ENCODE data around the gene LY6G6F.

Gene LY6G6F, protein sequence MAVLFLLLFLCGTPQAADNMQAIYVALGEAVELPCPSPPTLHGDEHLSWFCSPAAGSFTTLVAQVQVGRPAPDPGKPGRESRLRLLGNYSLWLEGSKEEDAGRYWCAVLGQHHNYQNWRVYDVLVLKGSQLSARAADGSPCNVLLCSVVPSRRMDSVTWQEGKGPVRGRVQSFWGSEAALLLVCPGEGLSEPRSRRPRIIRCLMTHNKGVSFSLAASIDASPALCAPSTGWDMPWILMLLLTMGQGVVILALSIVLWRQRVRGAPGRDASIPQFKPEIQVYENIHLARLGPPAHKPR

DNA sequence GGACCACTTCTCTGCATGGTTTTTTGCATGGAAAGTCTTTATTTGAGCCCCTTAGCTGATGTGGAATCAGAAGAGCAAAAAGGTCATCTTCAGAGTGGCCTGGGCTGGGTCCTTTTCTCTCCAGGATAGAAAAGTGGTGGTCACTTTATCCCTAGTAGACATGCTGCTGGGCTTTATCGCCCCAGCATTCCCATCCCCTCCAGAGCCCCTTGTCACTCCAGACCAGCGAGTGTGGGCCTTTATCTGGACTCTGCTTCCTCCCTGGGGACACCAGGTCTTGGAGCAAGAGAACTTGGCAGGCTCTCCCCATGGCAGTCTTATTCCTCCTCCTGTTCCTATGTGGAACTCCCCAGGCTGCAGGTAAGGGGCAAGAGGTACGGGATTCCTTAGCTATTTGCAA, at the start of gene LY6G6F:
Gene LY6G6F (plus strand): TSS at position 268 of the 400 bp plus-strand sequence. CDS start 41 bp downstream, at position 309.
- no peak for TF ChIP-seq RAD21 (IDR thresholded peaks at IDR 0.05; ENCODE audit: low read depth)
- no peak for TF ChIP-seq FOXM1 (IDR thresholded peaks at IDR 0.05; ENCODE audit: borderline replicate concordance, low read depth)

DNA sequence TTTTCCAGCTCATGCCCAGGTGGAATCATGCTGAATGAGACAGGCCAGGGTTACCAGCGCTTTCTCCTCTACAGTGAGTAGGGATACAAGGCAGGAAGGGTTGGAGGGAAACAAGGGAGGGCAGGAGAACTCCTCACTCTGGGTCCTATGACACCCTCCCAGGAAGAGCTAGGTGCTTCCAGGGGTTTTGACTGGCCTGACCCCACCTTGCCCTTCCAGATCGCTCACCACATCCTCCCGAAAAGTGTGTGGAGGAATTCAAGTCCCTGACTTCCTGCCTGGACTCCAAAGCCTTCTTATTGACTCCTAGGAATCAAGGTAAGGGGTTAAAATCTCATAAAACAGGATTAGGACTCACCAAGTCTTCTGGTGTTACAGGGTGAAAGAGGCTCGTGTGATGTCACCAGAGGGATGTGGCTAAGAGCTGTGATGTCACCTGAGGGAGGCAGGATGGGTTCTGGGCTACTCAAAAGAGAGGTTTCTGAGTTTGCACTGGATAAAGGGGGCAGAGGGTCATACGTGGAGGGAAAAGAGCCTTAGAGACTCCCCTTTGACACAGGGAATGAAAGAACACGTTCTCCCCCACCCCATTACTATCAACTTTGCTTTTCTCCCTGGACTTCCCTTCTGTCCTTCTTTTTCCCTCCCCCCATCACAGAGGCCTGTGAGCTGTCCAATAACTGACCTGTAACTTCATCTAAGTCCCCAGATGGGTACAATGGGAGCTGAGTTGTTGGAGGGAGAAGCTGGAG, 49.1 kb upstream of the LY6G6F start:
- TF ChIP-seq TAF1 (IDR thresholded peaks at IDR 0.05; ENCODE audit: low read depth) (no peak), TEAD4 (IDR thresholded peaks at IDR 0.05) (no peak), CEBPB (IDR thresholded peaks at IDR 0.05) (no peak), RAD21 (IDR thresholded peaks at IDR 0.05; ENCODE audit: low read depth) (no peak), FOXM1 (IDR thresholded peaks at IDR 0.05; ENCODE audit: borderline replicate concordance, low read depth) (no peak), YY1 (IDR thresholded peaks at IDR 0.05; ENCODE audit: low read depth) (no peak), NFIC (IDR thresholded peaks at IDR 0.05) (no peak), TCF12 (IDR thresholded peaks at IDR 0.05; ENCODE audit: low read depth) (no peak), CREB1 (IDR thresholded peaks at IDR 0.05; ENCODE audit: low read depth) (no peak), EGR1 (IDR thresholded peaks at IDR 0.05) (no peak), ZBTB7A (IDR thresholded peaks at IDR 0.05; ENCODE audit: low read depth) (no peak)
- TF ChIP-seq, protein P1, sequence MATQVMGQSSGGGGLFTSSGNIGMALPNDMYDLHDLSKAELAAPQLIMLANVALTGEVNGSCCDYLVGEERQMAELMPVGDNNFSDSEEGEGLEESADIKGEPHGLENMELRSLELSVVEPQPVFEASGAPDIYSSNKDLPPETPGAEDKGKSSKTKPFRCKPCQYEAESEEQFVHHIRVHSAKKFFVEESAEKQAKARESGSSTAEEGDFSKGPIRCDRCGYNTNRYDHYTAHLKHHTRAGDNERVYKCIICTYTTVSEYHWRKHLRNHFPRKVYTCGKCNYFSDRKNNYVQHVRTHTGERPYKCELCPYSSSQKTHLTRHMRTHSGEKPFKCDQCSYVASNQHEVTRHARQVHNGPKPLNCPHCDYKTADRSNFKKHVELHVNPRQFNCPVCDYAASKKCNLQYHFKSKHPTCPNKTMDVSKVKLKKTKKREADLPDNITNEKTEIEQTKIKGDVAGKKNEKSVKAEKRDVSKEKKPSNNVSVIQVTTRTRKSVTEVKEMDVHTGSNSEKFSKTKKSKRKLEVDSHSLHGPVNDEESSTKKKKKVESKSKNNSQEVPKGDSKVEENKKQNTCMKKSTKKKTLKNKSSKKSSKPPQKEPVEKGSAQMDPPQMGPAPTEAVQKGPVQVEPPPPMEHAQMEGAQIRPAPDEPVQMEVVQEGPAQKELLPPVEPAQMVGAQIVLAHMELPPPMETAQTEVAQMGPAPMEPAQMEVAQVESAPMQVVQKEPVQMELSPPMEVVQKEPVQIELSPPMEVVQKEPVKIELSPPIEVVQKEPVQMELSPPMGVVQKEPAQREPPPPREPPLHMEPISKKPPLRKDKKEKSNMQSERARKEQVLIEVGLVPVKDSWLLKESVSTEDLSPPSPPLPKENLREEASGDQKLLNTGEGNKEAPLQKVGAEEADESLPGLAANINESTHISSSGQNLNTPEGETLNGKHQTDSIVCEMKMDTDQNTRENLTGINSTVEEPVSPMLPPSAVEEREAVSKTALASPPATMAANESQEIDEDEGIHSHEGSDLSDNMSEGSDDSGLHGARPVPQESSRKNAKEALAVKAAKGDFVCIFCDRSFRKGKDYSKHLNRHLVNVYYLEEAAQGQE (IDR thresholded peaks at IDR 0.05; ENCODE audit: low read depth), result no peak
- TF ChIP-seq, protein P2, sequence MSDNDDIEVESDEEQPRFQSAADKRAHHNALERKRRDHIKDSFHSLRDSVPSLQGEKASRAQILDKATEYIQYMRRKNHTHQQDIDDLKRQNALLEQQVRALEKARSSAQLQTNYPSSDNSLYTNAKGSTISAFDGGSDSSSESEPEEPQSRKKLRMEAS (IDR thresholded peaks at IDR 0.05), result no peak

DNA sequence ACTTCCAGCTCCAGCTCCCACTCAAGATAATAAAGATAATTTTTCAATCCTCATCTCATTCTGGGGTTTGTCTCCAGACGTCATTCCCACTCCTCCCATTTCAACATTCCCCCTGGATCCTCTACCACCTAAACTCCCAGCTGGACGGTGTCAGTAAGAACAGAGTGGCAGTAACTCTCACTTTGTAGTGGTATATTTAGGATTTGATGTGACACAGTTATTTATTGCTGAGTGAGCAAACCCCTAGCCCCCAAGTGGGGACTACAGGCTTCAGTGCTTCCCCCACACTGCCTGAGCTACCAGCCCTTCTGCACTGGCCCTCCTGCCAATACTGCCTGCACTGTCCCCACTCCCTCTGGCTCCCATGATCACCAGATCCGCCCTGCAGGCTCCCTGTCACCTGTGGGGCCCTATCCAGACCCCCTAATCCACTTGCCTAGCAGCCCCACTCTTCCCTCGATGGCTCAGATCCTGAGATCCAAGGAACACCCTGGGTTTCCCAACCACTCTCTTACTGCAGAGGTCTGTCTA, 48.4 kb upstream of the LY6G6F start:
- TF ChIP-seq ZBTB7A (IDR thresholded peaks at IDR 0.05; ENCODE audit: low read depth) (no peak), TAF1 (IDR thresholded peaks at IDR 0.05; ENCODE audit: low read depth) (no peak), RAD21 (IDR thresholded peaks at IDR 0.05; ENCODE audit: low read depth) (no peak), TCF12 (IDR thresholded peaks at IDR 0.05; ENCODE audit: low read depth) (no peak), NFIC (IDR thresholded peaks at IDR 0.05) (no peak), YY1 (IDR thresholded peaks at IDR 0.05; ENCODE audit: low read depth) (no peak), TEAD4 (IDR thresholded peaks at IDR 0.05) (no peak), EP300 (IDR thresholded peaks at IDR 0.05; ENCODE audit: borderline replicate concordance) (no peak), FOXM1 (IDR thresholded peaks at IDR 0.05; ENCODE audit: borderline replicate concordance, low read depth) (no peak), CEBPB (IDR thresholded peaks at IDR 0.05) (no peak), CREB1 (IDR thresholded peaks at IDR 0.05; ENCODE audit: low read depth) (no peak), EGR1 (IDR thresholded peaks at IDR 0.05) (no peak)
- TF ChIP-seq, protein P2 (IDR thresholded peaks at IDR 0.05), result no peak
- TF ChIP-seq, protein P1 (IDR thresholded peaks at IDR 0.05; ENCODE audit: low read depth), result no peak
- TF ChIP-seq, protein P3, sequence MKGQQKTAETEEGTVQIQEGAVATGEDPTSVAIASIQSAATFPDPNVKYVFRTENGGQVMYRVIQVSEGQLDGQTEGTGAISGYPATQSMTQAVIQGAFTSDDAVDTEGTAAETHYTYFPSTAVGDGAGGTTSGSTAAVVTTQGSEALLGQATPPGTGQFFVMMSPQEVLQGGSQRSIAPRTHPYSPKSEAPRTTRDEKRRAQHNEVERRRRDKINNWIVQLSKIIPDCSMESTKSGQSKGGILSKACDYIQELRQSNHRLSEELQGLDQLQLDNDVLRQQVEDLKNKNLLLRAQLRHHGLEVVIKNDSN (IDR thresholded peaks at IDR 0.05), result no peak

DNA sequence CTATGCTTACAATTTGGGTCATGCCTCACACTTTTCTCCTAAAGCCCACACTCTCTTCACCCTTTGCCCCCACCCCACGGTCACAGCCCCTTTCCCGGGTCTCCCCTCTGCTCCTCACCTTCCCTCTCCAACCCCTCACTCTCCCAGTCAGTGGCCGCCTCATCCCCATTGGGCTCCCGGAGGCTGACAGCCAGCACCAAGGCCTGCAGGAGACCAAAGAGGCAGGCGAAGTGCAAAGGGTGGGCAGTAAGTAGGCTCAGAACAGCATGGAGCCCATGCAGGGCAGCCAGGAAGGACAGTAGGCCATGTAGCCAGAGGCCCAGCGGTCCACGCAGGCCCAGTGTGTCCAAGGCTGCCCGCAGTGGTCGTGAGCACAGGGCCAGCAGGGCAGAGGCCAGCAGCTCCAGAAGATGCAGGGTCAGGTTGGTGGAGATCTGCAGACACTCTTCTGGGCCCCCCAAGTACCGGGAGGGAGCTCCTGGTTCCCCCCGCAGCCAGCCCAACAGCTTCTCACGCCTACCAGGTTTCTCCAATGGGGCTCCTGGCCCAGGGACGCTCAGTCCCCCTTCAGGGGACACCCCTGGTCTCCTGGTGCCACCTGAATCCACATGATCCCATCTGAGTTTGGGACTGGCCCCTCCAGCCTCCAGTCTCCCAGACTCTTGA, 47.5 kb upstream of the LY6G6F start:
- no peak for TF ChIP-seq TCF12 (IDR thresholded peaks at IDR 0.05; ENCODE audit: low read depth)
- no peak for TF ChIP-seq EGR1 (IDR thresholded peaks at IDR 0.05)
- no peak for TF ChIP-seq RAD21 (IDR thresholded peaks at IDR 0.05; ENCODE audit: low read depth)
- no peak for TF ChIP-seq NFIC (IDR thresholded peaks at IDR 0.05)
- no peak for TF ChIP-seq TAF1 (IDR thresholded peaks at IDR 0.05; ENCODE audit: low read depth)
- TF ChIP-seq, protein P1 (IDR thresholded peaks at IDR 0.05; ENCODE audit: low read depth), result no peak
- TF ChIP-seq, protein P2 (IDR thresholded peaks at IDR 0.05), result no peak
- TF ChIP-seq FOXM1 (IDR thresholded peaks at IDR 0.05; ENCODE audit: borderline replicate concordance, low read depth), result no peak
- TF ChIP-seq CEBPB (IDR thresholded peaks at IDR 0.05), result no peak
- TF ChIP-seq YY1 (IDR thresholded peaks at IDR 0.05; ENCODE audit: low read depth), result no peak
- TF ChIP-seq ZBTB7A (IDR thresholded peaks at IDR 0.05; ENCODE audit: low read depth), result no peak
- no peak for TF ChIP-seq EP300 (IDR thresholded peaks at IDR 0.05; ENCODE audit: borderline replicate concordance)
- TF ChIP-seq, protein P3 (IDR thresholded peaks at IDR 0.05), result no peak
- TF ChIP-seq TEAD4 (IDR thresholded peaks at IDR 0.05), result no peak
- TF ChIP-seq CREB1 (IDR thresholded peaks at IDR 0.05; ENCODE audit: low read depth), result no peak

Data from Ishikawa (cell line).